ENCODE data around the gene CNTLN. TPM values are rescaled to one million over a fixed set of nuclear protein-coding genes. Genes with fewer than 3 reads are reported as not detected.
A peak's percentile ranks its signal among the peaks of the same experiment; 100 is the strongest.

Gene CNTLN
- total RNA-seq, 1 experiment from 2014 or later: 15.0 TPM

GRCh38 chr9:17480966-17481365 is 346.1 kb downstream of the CNTLN start:
- no peak overlapping the region for H2BK5ac ChIP-seq (ENCODE audit: insufficient read length, low read length)
- WGBS (ENCODE audit: extremely low coverage, insufficient read length, low lambda C conversion rate): no CpG with 5 or more reads among the region's 4 CpGs
- no peak overlapping the region for H3K18ac ChIP-seq (ENCODE audit: insufficient read length, low read depth, low read length)
- H3K27ac ChIP-seq (ENCODE audit: insufficient read length, low read depth, low read length): no peak overlapping the region
- no peak overlapping the region for H4K8ac ChIP-seq (replicated peaks; ENCODE audit: insufficient read length, low read depth, low read length)
- no peak overlapping the region for H2AFZ ChIP-seq (ENCODE audit: low read length)
- H4K20me1 ChIP-seq (ENCODE audit: control insufficient read depth, insufficient read depth, insufficient read length): no peaks in the 10 kb centered on the region
- H3K4ac ChIP-seq (ENCODE audit: low read depth, low read length): no peak overlapping the region
- no peak overlapping the region for H2BK120ac ChIP-seq (ENCODE audit: low read depth, low read length, poor library complexity, severe bottlenecking)
- H3K4me1 Mint-ChIP-seq: no peaks in the 10 kb centered on the region
- no peaks in the 10 kb centered on the region for H3K27me3 Mint-ChIP-seq (ENCODE audit: low read depth)
- H3K9ac ChIP-seq (ENCODE audit: extremely low read depth, insufficient read length, low read length): no peak overlapping the region
- no peaks in the 10 kb centered on the region for H3K36me3 Mint-ChIP-seq (ENCODE audit: insufficient read depth in 1 of 3, low read depth in 3 of 3)
- H3K27ac Mint-ChIP-seq: peak overlapping the region in 2 of 3 experiments; percentile 15 to 45; a peak in 1 of 7 replicates
- H3K23ac ChIP-seq (ENCODE audit: insufficient read length, low read depth, low read length): no peak overlapping the region
- no peak overlapping the region for H2BK15ac ChIP-seq (ENCODE audit: low read depth, low read length)
- H2BK12ac ChIP-seq (ENCODE audit: insufficient read length, low read depth, low read length): no peak overlapping the region
- H3K27me3 ChIP-seq (ENCODE audit: insufficient read depth, low read length): no peaks in the 10 kb centered on the region
- no peaks in the 10 kb centered on the region for H3K9me3 Mint-ChIP-seq
- no peak overlapping the region for H3T11ph ChIP-seq (ENCODE audit: low read length)
- no peaks in the 10 kb centered on the region; the same call in 1 of the 2 replicates for H3K4me1 ChIP-seq (ENCODE audit: insufficient read depth, low read length)
- H3K23me2 ChIP-seq (ENCODE audit: insufficient read length, low read depth, low read length, poor library complexity, severe bottlenecking): no peaks in the 10 kb centered on the region
- DNase-seq: no peak
- H4K5ac ChIP-seq (ENCODE audit: insufficient read length, low read depth, low read length): no peak overlapping the region
- no peak overlapping the region for H3K4me3 Mint-ChIP-seq
- H3K4me2 ChIP-seq (ENCODE audit: insufficient read depth, insufficient read length, low read length): no peak overlapping the region
- no peaks in the 10 kb centered on the region for H3K79me2 ChIP-seq (ENCODE audit: insufficient read depth, low read length)
- H2AK5ac ChIP-seq (ENCODE audit: insufficient read length, low read length): no peak overlapping the region
- no peak overlapping the region for H4K91ac ChIP-seq (ENCODE audit: insufficient read length, low read depth, low read length)
- H2BK20ac ChIP-seq (ENCODE audit: low read depth, low read length, poor library complexity, severe bottlenecking): no peak overlapping the region
- no peak overlapping the region for H3K14ac ChIP-seq (ENCODE audit: insufficient read depth, low read length)
- H3K56ac ChIP-seq (ENCODE audit: insufficient read length, low read depth, low read length): no peak overlapping the region
- H3K79me1 ChIP-seq (ENCODE audit: insufficient read depth, low read depth, low read length, poor library complexity, severe bottlenecking): no peaks in the 10 kb centered on the region
- no peaks in the 10 kb centered on the region for H3K9me3 ChIP-seq (ENCODE audit: control insufficient read depth, low read depth, low read length)
- TF ChIP-seq CTCF (conservative IDR thresholded peaks at IDR 0.05): no peak
